SK-N-MC (cell line): Measurements from ENCODE around the gene CACNB2.

ENCODE experiments used
- DNase-seq: peaks from one replicate; pipeline ENCODE4 v3.0.0-alpha.2; 2011; ENCODE audit warnings: low read depth, low spot score
- H3K27ac ChIP-seq: fragments of 200-600 bp; sonication (generic); 2 replicates; pipeline ENCODE4 v1.5.1; 2016; ENCODE audit warnings: mixed run types
- H3K36me3 ChIP-seq: fragments of 200-600 bp; sonication (generic); 2 replicates; pipeline ENCODE4 v1.6.1; 2017; ENCODE audit warnings: antibody characterized with exemption, low read length, mixed read lengths; ENCODE audit not compliant: insufficient read depth
- H3K4me3 ChIP-seq: fragments of 200-600 bp; sonication (generic); 2 replicates; pipeline ENCODE4 v1.5.1; 2016
- H3K9ac ChIP-seq: fragments of 200-600 bp; sonication (generic); 2 replicates; pipeline ENCODE4 v1.8.0; 2017; ENCODE audit warnings: mixed run types, mixed read lengths; ENCODE audit not compliant: insufficient read length
- H3K9me3 ChIP-seq: fragments of 200-600 bp; sonication (generic); 2 replicates; pipeline ENCODE4 v1.6.1; 2017; ENCODE audit warnings: low read depth, mild to moderate bottlenecking, antibody characterized with exemption, low read length, moderate library complexity, mixed read lengths
- EZH2 ChIP-seq: fragments of 200-600 bp; sonication (generic); IDR thresholded peaks from one replicate; pipeline ENCODE4 v1.6.1; 2017; ENCODE audit warnings: antibody characterized with exemption
- FOXP2 ChIP-seq: optimal IDR thresholded peaks from 2 replicates; pipeline ENCODE3; 2011; ENCODE audit warnings: mild to moderate bottlenecking, moderate library complexity; ENCODE audit not compliant: insufficient read depth; ENCODE audit errors: extremely low read length, control extremely low read depth
- POLR2AphosphoS5 ChIP-seq: IDR thresholded peaks from 2 replicates; pipeline ENCODE4 v1.6.1; 2012; ENCODE audit warnings: mild to moderate bottlenecking, low read depth, low read length, borderline replicate concordance

The CACNB2 gene

GRCh38 chr10:18221882-18222281 is 81.7 kb downstream of the CACNB2 start:
- Histone ChIP-seq H3K36me3 (no peaks in the 10 kb centered on the region), H3K4me3 (no peak overlapping the region), H3K27ac (no peak overlapping the region), H3K9ac (no peak overlapping the region), H3K9me3 (no peaks in the 10 kb centered on the region)
- TF ChIP-seq FOXP2 (no peak), EZH2 (no peak), POLR2AphosphoS5 (no peak)
- no peak for DNase-seq

GRCh38 chr10:18222866-18223265 is 82.6 kb downstream of the CACNB2 start:
- DNase-seq: no peak
- H3K9me3 ChIP-seq: no peaks in the 10 kb centered on the region
- H3K36me3 ChIP-seq: no peaks in the 10 kb centered on the region
- no peak overlapping the region for H3K4me3 ChIP-seq
- no peak overlapping the region for H3K9ac ChIP-seq
- no peak for TF ChIP-seq FOXP2
- no peak for TF ChIP-seq EZH2
- TF ChIP-seq POLR2AphosphoS5: no peak
- H3K27ac ChIP-seq: no peak overlapping the region

- Histone ChIP-seq H3K9me3 (no peaks in the 10 kb centered on the region), H3K27ac (peak overlapping the region; percentile 31; the same call in 1 of the 2 replicates), H3K9ac (no peak overlapping the region), H3K36me3 (no peaks in the 10 kb centered on the region), H3K4me3 (no peak overlapping the region)
- no peak for DNase-seq
- TF ChIP-seq FOXP2 (no peak), POLR2AphosphoS5 (no peak), EZH2 (no peak)
Measured at GRCh38 chr10:18223898-18224297, 83.7 kb downstream of the CACNB2 start.

- no peak overlapping the region for H3K9ac ChIP-seq
- no peaks in the 10 kb centered on the region for H3K36me3 ChIP-seq
- no peaks in the 10 kb centered on the region for H3K9me3 ChIP-seq
- no peak for TF ChIP-seq FOXP2
- no peak for TF ChIP-seq POLR2AphosphoS5
- no peak for TF ChIP-seq EZH2
- H3K27ac ChIP-seq: no peak overlapping the region
- no peak overlapping the region for H3K4me3 ChIP-seq
- no peak for DNase-seq
Measured at GRCh38 chr10:18224626-18225445, 84.6 kb downstream of the CACNB2 start.

- no peak overlapping the region for H3K9ac ChIP-seq
- no peak overlapping the region for H3K27ac ChIP-seq
- H3K36me3 ChIP-seq: no peaks in the 10 kb centered on the region
- no peak for DNase-seq
- TF ChIP-seq POLR2AphosphoS5: no peak
- TF ChIP-seq EZH2: no peak
- no peak for TF ChIP-seq FOXP2
- no peak overlapping the region for H3K4me3 ChIP-seq
- H3K9me3 ChIP-seq: no peaks in the 10 kb centered on the region
Measured at GRCh38 chr10:18226336-18226735, 86.1 kb downstream of the CACNB2 start.

- no peaks in the 10 kb centered on the region for H3K9me3 ChIP-seq
- H3K9ac ChIP-seq: no peak overlapping the region
- no peak overlapping the region for H3K4me3 ChIP-seq
- H3K27ac ChIP-seq: no peak overlapping the region
- no peak for DNase-seq
- TF ChIP-seq FOXP2 (no peak), POLR2AphosphoS5 (no peak), EZH2 (no peak)
- H3K36me3 ChIP-seq: no peaks in the 10 kb centered on the region
Measured at GRCh38 chr10:18229826-18230225, 89.6 kb downstream of the CACNB2 start.

- no peak for TF ChIP-seq FOXP2
- TF ChIP-seq EZH2: no peak
- no peak for TF ChIP-seq POLR2AphosphoS5
- Histone ChIP-seq H3K9ac (no peak overlapping the region), H3K4me3 (no peak overlapping the region), H3K9me3 (no peaks in the 10 kb centered on the region), H3K36me3 (no peaks in the 10 kb centered on the region), H3K27ac (no peak overlapping the region)
- no peak for DNase-seq
Measured at GRCh38 chr10:18230794-18231193, 90.6 kb downstream of the CACNB2 start.

GRCh38 chr10:18231480-18231879 is 91.3 kb downstream of the CACNB2 start:
- TF ChIP-seq FOXP2 (no peak), EZH2 (no peak), POLR2AphosphoS5 (no peak)
- H3K36me3 ChIP-seq: no peaks in the 10 kb centered on the region
- no peak overlapping the region for H3K9ac ChIP-seq
- H3K27ac ChIP-seq: no peak overlapping the region
- DNase-seq: no peak
- no peaks in the 10 kb centered on the region for H3K9me3 ChIP-seq
- H3K4me3 ChIP-seq: no peak overlapping the region
